WI38 (cell line): ENCODE data around the gene RUNX2.
"Not testable (repeated sequence)": the region's sequence is repeated elsewhere in the genome, so short reads cannot be mapped to it uniquely, and the experiment has no call there.

Source experiments
- H3K4me3 ChIP-seq: 2 replicates; pipeline ENCODE4 v1.5.1; 2011; ENCODE audit warnings: low read depth, mild to moderate bottlenecking, control low read depth, low read length
- TF ChIP-seq, protein P1 (sequence below): IDR thresholded peaks from 2 replicates; pipeline ENCODE4 v1.5.1; 2012; ENCODE audit warnings: low read depth, mild to moderate bottlenecking, control low read depth, low read length

Gene RUNX2

DNA sequence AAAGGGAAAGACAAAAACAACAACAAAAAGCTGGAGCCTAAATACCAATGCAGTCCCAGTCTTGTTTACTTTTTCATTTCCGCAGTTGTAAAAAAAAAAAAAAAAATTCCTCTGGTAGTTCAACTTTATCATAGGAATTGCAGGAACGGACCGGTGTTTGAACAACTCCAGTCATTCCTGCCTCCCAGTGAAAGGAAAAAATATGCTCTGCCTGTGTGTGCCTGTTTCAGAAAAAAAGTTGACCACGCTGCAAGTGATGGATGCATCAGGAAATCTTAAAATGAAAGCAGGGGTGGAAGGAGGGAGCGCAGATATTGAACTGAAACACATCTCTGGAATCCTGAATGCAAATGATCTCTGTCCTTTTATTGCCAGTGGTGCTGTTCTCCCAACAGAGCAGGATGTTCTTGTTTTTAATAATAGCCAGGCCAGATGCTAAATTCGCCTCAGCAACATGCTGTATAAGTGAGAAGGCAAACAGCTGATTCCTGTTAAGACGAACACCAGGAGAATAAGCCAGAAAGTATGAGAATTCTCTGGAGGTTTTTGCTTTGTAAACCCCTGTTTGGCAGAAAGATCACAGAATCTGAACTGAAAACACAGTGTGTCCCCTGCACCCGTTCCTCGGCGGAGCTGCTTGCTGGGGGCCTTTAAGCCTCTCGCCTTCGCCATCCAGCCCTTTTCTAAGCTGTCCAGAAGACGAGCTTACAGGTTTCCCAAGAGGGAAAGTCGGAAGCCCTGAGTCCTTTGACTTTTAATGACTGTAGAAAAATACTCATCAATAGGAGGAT is 228.0 kb downstream of the RUNX2 start:
- H3K4me3 ChIP-seq: peak overlapping the region; percentile 48

DNA sequence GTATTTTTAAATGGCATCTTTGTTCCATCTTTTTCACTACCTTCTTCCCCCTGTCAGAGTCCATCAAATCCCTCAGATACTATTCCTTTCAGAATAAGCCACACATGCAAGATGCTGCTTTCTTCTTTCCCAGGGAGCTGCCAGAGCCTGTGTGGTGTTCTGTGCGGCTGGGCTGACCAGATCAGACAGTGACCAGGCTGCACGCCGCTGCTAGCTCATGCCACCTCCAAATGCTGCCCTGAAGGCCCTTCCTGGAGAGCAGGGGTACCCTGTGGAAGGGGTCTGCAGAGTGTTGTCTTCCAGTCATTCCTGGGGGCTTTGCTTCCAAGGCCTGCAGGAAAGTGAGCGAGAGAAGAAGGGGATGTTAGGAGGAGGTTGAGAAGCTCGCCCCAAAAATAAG is 228.7 kb downstream of the RUNX2 start:
- no peak overlapping the region; the same call in 1 of the 2 replicates for H3K4me3 ChIP-seq

More for the DNA sequence above, 228.0 kb downstream of the RUNX2 start:
- TF ChIP-seq, protein P1, sequence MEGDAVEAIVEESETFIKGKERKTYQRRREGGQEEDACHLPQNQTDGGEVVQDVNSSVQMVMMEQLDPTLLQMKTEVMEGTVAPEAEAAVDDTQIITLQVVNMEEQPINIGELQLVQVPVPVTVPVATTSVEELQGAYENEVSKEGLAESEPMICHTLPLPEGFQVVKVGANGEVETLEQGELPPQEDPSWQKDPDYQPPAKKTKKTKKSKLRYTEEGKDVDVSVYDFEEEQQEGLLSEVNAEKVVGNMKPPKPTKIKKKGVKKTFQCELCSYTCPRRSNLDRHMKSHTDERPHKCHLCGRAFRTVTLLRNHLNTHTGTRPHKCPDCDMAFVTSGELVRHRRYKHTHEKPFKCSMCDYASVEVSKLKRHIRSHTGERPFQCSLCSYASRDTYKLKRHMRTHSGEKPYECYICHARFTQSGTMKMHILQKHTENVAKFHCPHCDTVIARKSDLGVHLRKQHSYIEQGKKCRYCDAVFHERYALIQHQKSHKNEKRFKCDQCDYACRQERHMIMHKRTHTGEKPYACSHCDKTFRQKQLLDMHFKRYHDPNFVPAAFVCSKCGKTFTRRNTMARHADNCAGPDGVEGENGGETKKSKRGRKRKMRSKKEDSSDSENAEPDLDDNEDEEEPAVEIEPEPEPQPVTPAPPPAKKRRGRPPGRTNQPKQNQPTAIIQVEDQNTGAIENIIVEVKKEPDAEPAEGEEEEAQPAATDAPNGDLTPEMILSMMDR: no peak

DNA sequence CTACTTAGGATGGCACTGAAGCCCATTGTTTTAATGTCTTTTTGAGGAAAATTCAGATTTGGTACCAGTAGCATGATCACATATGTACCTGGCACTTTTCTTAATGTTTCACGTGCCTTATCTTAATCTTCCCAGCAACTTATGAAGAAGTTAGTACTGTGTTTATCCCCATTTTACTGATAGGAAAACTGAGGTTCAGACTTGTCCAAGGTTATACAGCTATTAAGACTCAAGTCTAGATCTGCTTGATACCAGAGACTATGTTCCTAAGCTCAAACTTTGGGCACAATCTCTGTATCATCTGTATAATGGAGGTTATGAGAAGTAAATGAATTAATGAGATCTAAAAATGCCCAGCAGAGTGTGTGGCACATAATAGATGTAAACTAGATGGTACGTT is 229.3 kb downstream of the RUNX2 start:
- no peak overlapping the region for H3K4me3 ChIP-seq
- TF ChIP-seq, protein P1: no peak

More for the DNA sequence above, 228.7 kb downstream of the RUNX2 start:
- TF ChIP-seq, protein P1: no peak

DNA sequence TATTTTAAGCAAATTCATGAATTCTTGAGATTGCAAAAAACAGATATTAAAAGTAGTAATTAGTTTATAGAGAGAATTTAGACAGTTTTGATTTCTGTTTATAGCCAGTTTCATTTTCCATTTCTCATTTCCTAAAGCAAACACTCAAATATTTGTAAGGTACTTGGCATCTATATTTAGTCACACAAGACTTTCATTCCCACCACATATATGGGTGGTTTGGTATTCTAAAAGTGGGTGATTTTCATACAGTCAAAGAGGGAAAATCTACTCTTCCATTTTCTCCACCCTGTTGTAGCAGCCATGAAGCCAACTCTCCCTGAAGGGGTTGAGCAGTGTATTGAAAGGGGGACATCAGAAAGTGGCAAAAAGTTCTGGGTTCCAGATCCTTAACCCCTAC is 230.7 kb downstream of the RUNX2 start:
- H3K4me3 ChIP-seq: no peak overlapping the region
- TF ChIP-seq, protein P1: no peak

DNA sequence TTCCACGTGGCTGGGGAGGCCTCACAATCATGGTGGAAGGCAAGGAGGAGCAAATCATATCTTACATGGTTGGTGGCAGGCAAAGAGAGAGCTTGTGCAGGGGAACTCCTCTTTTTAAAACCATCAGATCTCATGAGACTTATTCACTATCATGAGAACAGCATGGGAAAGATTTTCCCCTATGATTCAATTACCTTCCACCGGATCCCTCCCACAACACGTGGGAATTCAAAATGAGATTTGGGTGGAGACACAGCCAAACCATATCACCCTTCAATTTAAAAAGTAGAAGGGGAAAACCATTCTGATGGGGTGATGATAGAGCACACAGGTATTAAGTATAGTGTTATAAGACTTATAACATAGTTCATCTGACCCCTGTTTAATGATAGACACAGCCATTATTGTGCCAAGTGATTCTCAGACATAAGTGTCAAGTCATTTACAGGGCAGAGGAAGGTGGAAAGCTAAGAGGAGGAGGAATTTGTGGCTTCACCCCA is 232.2 kb downstream of the RUNX2 start:
- not testable (repeated sequence) for H3K4me3 ChIP-seq

DNA sequence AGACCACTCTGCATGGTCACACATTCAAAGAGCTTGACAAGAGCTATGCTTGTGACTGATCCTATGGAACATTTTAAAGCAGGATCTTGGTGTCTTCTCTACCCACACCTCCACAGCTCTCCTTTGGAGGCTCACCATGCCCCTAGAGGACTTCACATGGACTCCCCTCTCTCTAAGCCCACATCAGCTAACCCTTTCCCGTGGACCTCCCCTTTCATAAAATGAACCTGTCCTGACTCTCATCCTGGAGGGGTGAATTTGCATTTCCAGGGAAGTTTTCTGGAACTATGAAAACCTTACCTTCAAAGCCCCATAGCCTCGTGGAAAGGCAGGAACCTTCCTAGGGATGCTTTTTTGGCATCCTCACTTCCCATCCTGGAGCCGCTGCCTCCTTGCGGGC is 234.0 kb downstream of the RUNX2 start:
- no peak overlapping the region for H3K4me3 ChIP-seq
- TF ChIP-seq, protein P1: no peak

DNA sequence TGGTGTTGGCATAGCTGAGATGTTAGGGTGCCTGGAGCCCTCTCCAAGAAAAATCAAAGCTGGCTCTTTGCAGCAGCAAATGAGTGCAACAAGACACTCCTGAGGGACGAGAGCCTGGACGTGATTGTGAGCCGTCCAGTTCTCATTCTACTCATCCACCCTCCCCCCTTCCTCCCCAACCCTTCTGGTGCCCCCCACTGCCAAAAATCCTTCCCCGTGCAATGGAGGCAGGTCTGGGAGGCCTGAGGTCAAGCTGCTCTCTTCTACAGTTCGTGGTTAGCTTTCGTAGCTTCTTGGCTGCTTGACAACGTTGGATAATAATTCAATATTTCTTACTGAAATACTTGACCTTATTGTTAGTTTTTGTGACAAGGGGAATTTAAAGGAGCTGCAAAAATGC is 234.9 kb downstream of the RUNX2 start:
- TF ChIP-seq, protein P1: no peak
- no peak overlapping the region for H3K4me3 ChIP-seq

DNA sequence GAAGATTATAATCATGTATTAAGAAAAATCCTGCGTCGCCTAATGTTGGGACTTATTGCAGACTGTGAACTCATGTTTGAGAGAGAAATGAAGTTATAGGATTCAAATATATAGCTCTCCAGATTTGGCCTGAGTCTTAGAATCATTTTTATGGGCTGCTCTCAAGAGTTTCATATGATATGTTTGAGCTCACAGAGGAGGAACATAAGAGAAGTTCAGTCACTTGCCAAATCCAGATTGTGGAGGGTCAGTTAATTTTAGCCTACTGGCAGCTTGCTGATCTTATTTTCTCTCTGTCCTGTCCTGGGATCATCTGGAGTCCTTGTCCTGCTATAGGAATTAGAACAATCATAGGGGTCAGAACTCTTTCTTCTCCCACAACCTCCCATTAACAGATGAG is 235.7 kb downstream of the RUNX2 start:
- H3K4me3 ChIP-seq: no peak overlapping the region
- TF ChIP-seq, protein P1: no peak
